Upper lobe of right lung (tissue), 1 donor: Measurements from ENCODE around the gene PPP2R2C. TPM values are rescaled to one million over a fixed set of nuclear protein-coding genes. Genes with fewer than 3 reads are reported as not detected.

Experiments
- ATAC-seq: fragments of 200-7000 bp; cut with Tn5 transposase; one replicate; pipeline ENCODE4 v1.9.1; 2020; ENCODE audit warnings: mild to moderate bottlenecking, moderate library complexity
- DNase-seq: peaks from one replicate; pipeline ENCODE4 v3.0.0-alpha.2; 2020
- H3K27ac ChIP-seq: fragments of 200-600 bp; one replicate; pipeline ENCODE4 v1.8.0; 2022
- H3K27me3 ChIP-seq: fragments of 200-600 bp; one replicate; pipeline ENCODE4 v1.8.0; 2022; ENCODE audit warnings: mild to moderate bottlenecking
- H3K36me3 ChIP-seq: fragments of 200-600 bp; one replicate; pipeline ENCODE4 v1.8.0; 2022
- H3K4me1 ChIP-seq: fragments of 200-600 bp; one replicate; pipeline ENCODE4 v1.8.0; 2022
- H3K4me3 ChIP-seq: fragments of 200-600 bp; one replicate; pipeline ENCODE4 v1.8.0; 2022; ENCODE audit warnings: mild to moderate bottlenecking
- H3K9me3 ChIP-seq: fragments of 200-600 bp; one replicate; pipeline ENCODE4 v1.8.0; 2022
- intact Hi-C: fragments of 100-400 bp; cut with DNase I; formaldehyde crosslinking; loops from one replicate; pipeline ENCODE4 v1.11.0; 2022
- total RNA-seq: library from RNA; stranded (reverse); fragmentation: NEBNext Ultra II Directional; extraction: Animal tissue kit (Norgen Biotek cat#: 25700); gene quantifications from one replicate; pipeline ENCODE4 v1.2.1, GENCODE V29; 2021
- TF ChIP-seq, protein P1 (sequence below): fragments of 200-600 bp; IDR thresholded peaks from one replicate; pipeline ENCODE4 v1.8.0; 2022; ENCODE audit warnings: antibody characterized with exemption
- donor health status: DM: no; HTN: yes; CAD: no; lungs with severe emphysema.

PPP2R2C gene
- total RNA-seq, 1 donor from 2014 or later = 0.09 TPM

DNA sequence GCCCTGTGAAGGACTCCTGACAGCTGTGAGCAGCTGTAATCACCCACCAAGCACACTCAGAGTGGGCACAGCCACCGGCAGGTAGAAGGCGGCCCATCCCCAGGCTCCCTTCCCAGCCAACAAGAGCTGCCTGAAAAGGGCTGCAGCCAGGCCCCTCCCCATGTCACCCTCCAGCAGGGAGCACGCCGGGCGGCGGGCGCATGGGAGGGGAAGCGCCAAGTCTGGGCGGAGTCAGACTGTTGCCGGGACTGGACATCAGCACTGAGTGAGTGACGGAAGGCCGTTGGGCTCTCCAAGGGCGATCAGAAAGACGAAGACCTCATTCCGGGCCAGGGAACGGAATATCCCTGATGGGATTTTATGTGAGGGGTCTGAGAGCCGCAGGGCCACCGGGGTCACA lies 82.1 kb downstream of the PPP2R2C start:
- no peak for DNase-seq
- no peak overlapping the region for H3K27ac ChIP-seq
- no peaks in the 10 kb centered on the region for H3K36me3 ChIP-seq
- no peak overlapping the region for H3K4me3 ChIP-seq
- peaks cover 14% of the 10 kb centered on the region for H3K27me3 ChIP-seq
- peak; percentile 13 for ATAC-seq
- TF ChIP-seq, protein P1, sequence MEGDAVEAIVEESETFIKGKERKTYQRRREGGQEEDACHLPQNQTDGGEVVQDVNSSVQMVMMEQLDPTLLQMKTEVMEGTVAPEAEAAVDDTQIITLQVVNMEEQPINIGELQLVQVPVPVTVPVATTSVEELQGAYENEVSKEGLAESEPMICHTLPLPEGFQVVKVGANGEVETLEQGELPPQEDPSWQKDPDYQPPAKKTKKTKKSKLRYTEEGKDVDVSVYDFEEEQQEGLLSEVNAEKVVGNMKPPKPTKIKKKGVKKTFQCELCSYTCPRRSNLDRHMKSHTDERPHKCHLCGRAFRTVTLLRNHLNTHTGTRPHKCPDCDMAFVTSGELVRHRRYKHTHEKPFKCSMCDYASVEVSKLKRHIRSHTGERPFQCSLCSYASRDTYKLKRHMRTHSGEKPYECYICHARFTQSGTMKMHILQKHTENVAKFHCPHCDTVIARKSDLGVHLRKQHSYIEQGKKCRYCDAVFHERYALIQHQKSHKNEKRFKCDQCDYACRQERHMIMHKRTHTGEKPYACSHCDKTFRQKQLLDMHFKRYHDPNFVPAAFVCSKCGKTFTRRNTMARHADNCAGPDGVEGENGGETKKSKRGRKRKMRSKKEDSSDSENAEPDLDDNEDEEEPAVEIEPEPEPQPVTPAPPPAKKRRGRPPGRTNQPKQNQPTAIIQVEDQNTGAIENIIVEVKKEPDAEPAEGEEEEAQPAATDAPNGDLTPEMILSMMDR = no peak
- no peaks in the 10 kb centered on the region for H3K9me3 ChIP-seq
- intact Hi-C loops = no loop called here
- no peaks in the 10 kb centered on the region for H3K4me1 ChIP-seq

DNA sequence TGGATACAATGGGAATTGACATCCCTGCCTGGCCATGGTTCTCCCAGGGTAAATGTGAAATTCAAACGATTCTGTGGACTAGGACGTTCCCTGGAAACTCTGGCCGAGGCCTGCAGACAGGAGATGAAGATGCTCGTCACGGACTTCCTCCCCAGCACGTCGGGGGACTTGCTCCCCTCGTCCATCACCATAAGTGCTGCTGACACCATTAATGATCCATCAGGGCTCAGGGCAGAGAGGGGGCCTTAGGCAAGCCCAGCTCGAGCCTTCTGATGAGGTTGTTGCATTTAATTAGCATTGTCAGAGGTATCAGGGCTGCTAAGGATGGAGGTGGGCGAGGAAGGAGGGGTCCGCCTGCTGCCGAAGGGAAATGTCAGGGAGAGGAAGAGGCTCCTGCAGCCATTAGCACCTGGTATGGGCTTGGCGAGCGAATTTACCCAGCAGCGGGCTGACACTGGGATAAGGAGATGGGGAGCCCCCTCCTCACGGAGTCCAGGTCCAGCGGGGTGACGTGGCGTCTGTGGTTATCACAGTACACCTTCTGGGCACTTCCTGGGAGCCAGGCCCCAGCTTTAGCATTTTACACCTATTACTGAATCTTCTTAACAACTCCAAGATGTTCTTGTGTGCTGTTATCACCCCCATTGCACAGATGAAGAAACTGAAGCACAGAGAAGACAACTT lies 83.1 kb downstream of the PPP2R2C start:
- intact Hi-C loops = no loop called here
- TF ChIP-seq, protein P1 = no peak
- H3K27me3 ChIP-seq = peaks cover 14% of the 10 kb centered on the region
- H3K4me1 ChIP-seq = no peaks in the 10 kb centered on the region
- no peak overlapping the region for H3K4me3 ChIP-seq
- H3K36me3 ChIP-seq = no peaks in the 10 kb centered on the region
- H3K9me3 ChIP-seq = no peaks in the 10 kb centered on the region
- ATAC-seq (no peak), DNase-seq (no peak)
- H3K27ac ChIP-seq = no peak overlapping the region

DNA sequence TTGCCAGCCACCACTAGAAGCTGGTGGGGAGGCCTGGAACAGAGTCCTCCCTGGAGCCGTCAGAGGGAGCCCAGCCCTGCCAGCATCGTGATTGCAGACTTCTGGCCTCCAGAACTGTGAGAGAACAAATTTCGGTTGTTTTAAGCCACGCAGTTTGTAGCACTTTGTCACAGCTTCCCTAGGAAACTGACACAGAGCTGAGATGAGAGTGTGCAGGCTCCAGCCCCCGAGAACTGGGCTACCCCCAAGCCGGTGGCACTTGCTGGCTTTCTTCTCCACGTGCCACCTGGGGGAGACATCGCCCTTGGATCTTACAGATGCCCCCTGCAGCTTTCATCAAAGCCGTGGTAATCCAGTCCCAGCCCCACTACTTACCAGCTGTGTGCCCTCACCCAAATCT lies 83.7 kb downstream of the PPP2R2C start:
- Histone ChIP-seq H3K9me3 (no peaks in the 10 kb centered on the region), H3K27ac (no peak overlapping the region), H3K36me3 (no peaks in the 10 kb centered on the region), H3K4me3 (no peak overlapping the region), H3K27me3 (peaks cover 14% of the 10 kb centered on the region), H3K4me1 (no peaks in the 10 kb centered on the region)
- TF ChIP-seq, protein P1 = no peak
- intact Hi-C loops = no loop called here
- ATAC-seq (no peak), DNase-seq (no peak)

DNA sequence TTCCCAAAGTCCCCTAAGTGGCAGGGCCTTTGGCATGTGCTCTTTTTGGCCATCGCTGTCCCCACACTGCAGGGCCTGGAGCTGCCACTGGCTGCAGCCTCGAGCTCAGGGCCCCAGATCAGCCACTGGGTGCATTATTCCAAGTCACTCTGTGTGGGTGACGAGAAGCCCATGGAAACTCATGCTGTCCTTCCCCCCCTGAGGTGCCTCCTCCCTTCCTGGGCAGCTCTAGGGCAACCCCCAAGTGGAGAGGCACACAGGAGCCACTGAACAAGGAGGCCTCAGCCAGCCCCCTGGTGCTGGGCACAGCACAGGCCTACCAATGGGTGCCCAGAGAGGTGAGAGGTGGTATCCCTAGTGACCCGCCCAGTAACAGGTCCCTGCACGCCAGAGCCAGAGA lies 84.5 kb downstream of the PPP2R2C start:
- Histone ChIP-seq H3K27ac (no peak overlapping the region), H3K27me3 (peaks cover 16% of the 10 kb centered on the region), H3K9me3 (no peaks in the 10 kb centered on the region), H3K36me3 (no peaks in the 10 kb centered on the region), H3K4me3 (no peak overlapping the region), H3K4me1 (no peaks in the 10 kb centered on the region)
- intact Hi-C loops = no loop called here
- TF ChIP-seq, protein P1 = no peak
- ATAC-seq = no peak
- no peak for DNase-seq

DNA sequence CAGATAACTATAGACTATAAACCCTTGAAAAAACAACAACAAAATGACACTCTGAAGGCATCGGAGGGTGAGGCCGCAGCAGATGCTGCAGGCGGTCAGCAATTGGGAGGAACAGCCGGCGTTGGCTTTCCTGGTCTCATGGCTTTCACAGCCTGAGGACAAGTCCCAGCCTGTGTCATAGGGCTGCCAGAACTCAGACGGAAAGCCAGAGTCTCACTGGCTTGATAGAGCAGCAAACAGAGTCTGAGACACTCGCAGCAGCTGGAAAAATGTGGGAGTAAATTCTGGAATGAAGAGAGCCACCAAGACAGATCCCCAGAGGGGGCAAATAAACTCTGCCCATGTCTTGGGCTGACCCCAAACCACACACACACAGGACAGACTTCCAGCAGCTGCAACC lies 86.3 kb downstream of the PPP2R2C start:
- DNase-seq = no peak
- H3K4me1 ChIP-seq = no peaks in the 10 kb centered on the region
- peaks cover 18% of the 10 kb centered on the region for H3K27me3 ChIP-seq
- H3K4me3 ChIP-seq = no peak overlapping the region
- intact Hi-C loops = no loop called here
- no peak for ATAC-seq
- H3K9me3 ChIP-seq = no peaks in the 10 kb centered on the region
- TF ChIP-seq, protein P1 = no peak
- no peak overlapping the region for H3K27ac ChIP-seq
- H3K36me3 ChIP-seq = no peaks in the 10 kb centered on the region

DNA sequence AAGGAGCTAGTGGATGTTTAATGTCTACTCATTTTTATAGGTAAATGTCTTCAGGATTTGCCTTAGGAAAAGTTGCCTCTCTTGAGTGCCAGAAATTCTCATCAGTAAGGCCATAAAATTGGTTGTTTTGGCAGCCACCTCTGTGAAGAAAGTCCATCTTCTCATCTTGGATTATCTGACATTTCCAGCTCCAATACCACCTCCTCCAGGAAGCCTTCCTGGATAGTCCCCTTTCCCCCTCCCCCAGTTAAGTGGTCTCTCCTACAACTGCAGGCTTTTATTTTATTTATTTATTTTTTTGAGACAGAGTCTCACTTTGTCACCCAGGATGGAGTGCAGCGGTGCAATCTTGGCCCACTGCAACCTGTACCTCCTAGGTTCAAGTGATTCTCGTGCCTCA lies 87.1 kb downstream of the PPP2R2C start:
- no peaks in the 10 kb centered on the region for H3K9me3 ChIP-seq
- TF ChIP-seq, protein P1 = no peak
- no peaks in the 10 kb centered on the region for H3K4me1 ChIP-seq
- no peak for ATAC-seq
- peaks cover 18% of the 10 kb centered on the region for H3K27me3 ChIP-seq
- no peak overlapping the region for H3K27ac ChIP-seq
- no peak for DNase-seq
- no peak overlapping the region for H3K4me3 ChIP-seq
- intact Hi-C loops = no loop called here
- H3K36me3 ChIP-seq = no peaks in the 10 kb centered on the region
